Calu3 (cell line): ENCODE measurements around the gene CDC42EP5. TPM values are rescaled to one million over a fixed set of nuclear protein-coding genes. Genes with fewer than 3 reads are reported as not detected.

ENCODE experiments used
- BruUV-seq: library from RNA; stranded (reverse); fragments of 400-500 nt; replicated peaks from 2 replicates; lab custom pipeline; 2021; lab: Mats Ljungman, UMichigan
- CTCF ChIA-PET: fragments of 300-600 bp; sonication (Branson Sonifier 250); formaldehyde crosslinking; loops from one replicate; lab custom pipeline; 2022; ENCODE audit warnings: antibody characterized with exemption; lab: Charles Lee
- DNase-seq: peaks from one replicate; pipeline ENCODE4 v3.0.0; 2022
- H3K27ac Mint-ChIP-seq: one replicate; pipeline ENCODE4 v1.8.0; 2022; ENCODE audit warnings: mixed read lengths; ENCODE audit not compliant: unreplicated experiment
- H3K27me3 Mint-ChIP-seq: one replicate; pipeline ENCODE4 v1.8.0; 2022; ENCODE audit warnings: mixed read lengths; ENCODE audit not compliant: unreplicated experiment
- H3K36me3 Mint-ChIP-seq: one replicate; pipeline ENCODE4 v1.8.0; 2022; ENCODE audit warnings: mild to moderate bottlenecking, moderate library complexity, mixed read lengths; ENCODE audit not compliant: insufficient read depth, unreplicated experiment
- H3K4me1 Mint-ChIP-seq: one replicate; pipeline ENCODE4 v1.8.0; 2022; ENCODE audit warnings: mild to moderate bottlenecking, low read depth, mixed read lengths; ENCODE audit not compliant: unreplicated experiment
- H3K4me3 Mint-ChIP-seq: one replicate; pipeline ENCODE4 v1.8.0; 2022; ENCODE audit warnings: mild to moderate bottlenecking, low read depth, moderate library complexity, mixed read lengths; ENCODE audit not compliant: unreplicated experiment
- H3K9me3 Mint-ChIP-seq: one replicate; pipeline ENCODE4 v1.8.0; 2022; ENCODE audit warnings: low read depth, mixed read lengths; ENCODE audit not compliant: unreplicated experiment
- CTCF ChIP-seq: fragments of 200-600 bp; IDR thresholded peaks from one replicate; pipeline ENCODE4 v1.8.0; 2022; ENCODE audit warnings: antibody characterized with exemption; ENCODE audit not compliant: unreplicated experiment
- intact Hi-C: fragments of 100-400 bp; cut with micrococcal nuclease; formaldehyde crosslinking; loops from one replicate; pipeline ENCODE4 v1.10.0; 2022; ENCODE audit not compliant: unreplicated experiment
- total RNA-seq: library from RNA; stranded (reverse); gene quantifications from 2 replicates; pipeline ENCODE4 v1.2.3, GENCODE V29; 2022

CDC42EP5 gene
- total RNA-seq, 1 experiment from 2014 or later: 12.9 TPM

- no TSS peak for BruUV-seq
- Mint-ChIP-seq H3K27ac (no peak overlapping the region), H3K4me3 (peak overlapping the region; percentile 10), H3K36me3 (no peaks in the 10 kb centered on the region), H3K27me3 (peaks cover 52% of the 10 kb centered on the region), H3K9me3 (peaks cover 3% of the 10 kb centered on the region), H3K4me1 (peaks cover 13% of the 10 kb centered on the region)
- CTCF ChIA-PET: interaction anchor here (0.6 to 2.2 kb wide), 14 partner anchors 8 to 313 kb away, joined by 3 to 17 read pairs (median 5); partner anchors contain the start of genes LENG1 and LENG8
- no peak for TF ChIP-seq CTCF
- intact Hi-C loops: no loop called here
- no peak for DNase-seq
Measured at GRCh38 chr19:54420068-54420382, 53.1 kb downstream of the CDC42EP5 start.

DNA sequence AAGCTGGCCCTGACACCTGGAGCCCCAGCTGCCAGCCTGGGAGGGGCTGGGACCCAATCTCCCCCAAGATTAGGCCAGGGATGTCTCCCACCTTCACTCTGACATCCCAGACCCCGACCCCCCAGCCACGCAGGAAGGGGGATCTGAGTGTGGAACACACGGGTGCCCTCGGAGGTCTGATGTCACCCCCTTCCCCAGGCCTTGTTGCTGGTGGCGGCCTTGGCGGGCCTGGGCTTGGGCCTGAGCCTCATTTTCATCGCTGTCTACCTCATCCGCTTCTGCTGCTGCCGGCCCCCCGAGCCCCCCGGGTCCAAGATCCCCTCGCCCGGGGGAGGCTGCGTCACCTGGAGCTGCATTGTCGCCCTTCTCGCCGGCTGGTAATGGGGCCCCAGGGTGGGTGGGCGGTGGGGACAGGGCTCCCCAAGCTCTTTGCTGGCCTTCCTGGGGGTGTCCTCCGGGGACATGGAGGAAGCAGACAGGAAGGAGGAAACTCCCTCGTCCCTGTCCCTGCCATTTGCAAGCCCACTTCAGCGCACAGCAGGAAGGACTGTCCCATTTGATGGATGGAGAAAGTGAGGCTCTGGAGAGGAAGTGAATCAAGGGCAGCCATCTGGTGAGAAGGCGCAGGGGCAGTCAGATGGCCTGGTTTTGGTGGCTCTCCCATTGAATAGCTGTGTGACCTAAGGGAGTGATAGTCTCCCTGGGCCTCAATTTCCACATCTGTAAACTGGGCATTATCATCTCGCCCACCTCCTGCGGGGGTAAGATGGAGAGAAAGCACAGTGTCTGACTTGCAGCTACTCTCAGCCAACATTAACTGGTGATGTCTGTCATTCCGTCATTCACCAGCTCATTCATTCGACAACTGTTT is 53.9 kb downstream of the CDC42EP5 start:
- no peak for DNase-seq
- Mint-ChIP-seq H3K27ac (no peak overlapping the region), H3K9me3 (peaks cover 4% of the 10 kb centered on the region), H3K4me3 (no peak overlapping the region), H3K36me3 (no peaks in the 10 kb centered on the region), H3K27me3 (peaks cover 51% of the 10 kb centered on the region), H3K4me1 (peaks cover 13% of the 10 kb centered on the region)
- BruUV-seq: no TSS peak
- intact Hi-C loops: no loop called here
- CTCF ChIA-PET: interaction anchor here (0.7 to 2.2 kb wide), 4 partner anchors 9 to 55 kb away, joined by 3 to 17 read pairs (median 5); no protein-coding TSS in a partner anchor
- TF ChIP-seq CTCF: no peak

- H3K9me3 Mint-ChIP-seq: peaks cover 12% of the 10 kb centered on the region
- H3K36me3 Mint-ChIP-seq: no peaks in the 10 kb centered on the region
- intact Hi-C loops: no loop called here
- H3K27ac Mint-ChIP-seq: no peak overlapping the region
- H3K27me3 Mint-ChIP-seq: peaks cover 51% of the 10 kb centered on the region
- TF ChIP-seq CTCF: no peak
- H3K4me1 Mint-ChIP-seq: peaks cover 13% of the 10 kb centered on the region
- DNase-seq: no peak
- no peak overlapping the region for H3K4me3 Mint-ChIP-seq
- no TSS peak for BruUV-seq
- CTCF ChIA-PET: interaction anchor here (0.7 to 2.2 kb wide), 2 partner anchors 12 to 26 kb away, joined by 6 to 17 read pairs; no protein-coding TSS in a partner anchor
Measured at GRCh38 chr19:54418030-54418929, 54.8 kb downstream of the CDC42EP5 start.

GRCh38 chr19:54416695-54417491 is 56.2 kb downstream of the CDC42EP5 start:
- peaks cover 52% of the 10 kb centered on the region for H3K27me3 Mint-ChIP-seq
- peaks cover 13% of the 10 kb centered on the region for H3K4me1 Mint-ChIP-seq
- BruUV-seq: no TSS peak
- TF ChIP-seq CTCF: no peak
- H3K27ac Mint-ChIP-seq: no peak overlapping the region
- H3K4me3 Mint-ChIP-seq: no peak overlapping the region
- intact Hi-C loops: no loop called here
- H3K36me3 Mint-ChIP-seq: no peaks in the 10 kb centered on the region
- peaks cover 12% of the 10 kb centered on the region for H3K9me3 Mint-ChIP-seq
- CTCF ChIA-PET: no interaction called here
- no peak for DNase-seq
